Type B pancreatic cell (in vitro differentiated cells): Measurements from ENCODE around the gene EMSY. TPM values are rescaled to one million over a fixed set of nuclear protein-coding genes. Genes with fewer than 3 reads are reported as not detected.

Experiments used
- DNase-seq: peaks from one replicate; pipeline ENCODE4 v3.0.0; 2021; ENCODE audit warnings: mixed read lengths; ENCODE audit not compliant: unreplicated experiment; ENCODE audit errors: extremely low spot score
- H3K27ac Mint-ChIP-seq: 2 replicates; pipeline ENCODE4 v1.8.0; 2021; ENCODE audit warnings: mild to moderate bottlenecking, mixed read lengths
- H3K27me3 Mint-ChIP-seq: 2 replicates; pipeline ENCODE4 v1.8.0; 2021; ENCODE audit warnings: mixed read lengths
- H3K36me3 Mint-ChIP-seq: 2 replicates; pipeline ENCODE4 v1.8.0; 2021; ENCODE audit warnings: mixed read lengths
- H3K4me1 Mint-ChIP-seq: one replicate; pipeline ENCODE4 v1.8.0; 2021; ENCODE audit warnings: mixed read lengths; ENCODE audit not compliant: unreplicated experiment
- H3K4me3 Mint-ChIP-seq: 2 replicates; pipeline ENCODE4 v1.8.0; 2021; ENCODE audit warnings: mild to moderate bottlenecking, mixed read lengths
- H3K9me3 Mint-ChIP-seq: 2 replicates; pipeline ENCODE4 v1.8.0; 2021; ENCODE audit warnings: mixed read lengths
- total RNA-seq: library from RNA; stranded (reverse); gene quantifications from 2 replicates; pipeline ENCODE4 v1.2.1, GENCODE V29; 2021; ENCODE audit warnings: low replicate concordance
- TF ChIP-seq, protein P1 (sequence below): fragments of 200-600 bp; sonication (generic); conservative IDR thresholded peaks from 2 replicates; pipeline ENCODE4 v1.5.0; 2021; ENCODE audit warnings: antibody characterized with exemption, mild to moderate bottlenecking

EMSY gene
- total RNA-seq, 1 donor from 2014 or later = 32.3 TPM

DNA sequence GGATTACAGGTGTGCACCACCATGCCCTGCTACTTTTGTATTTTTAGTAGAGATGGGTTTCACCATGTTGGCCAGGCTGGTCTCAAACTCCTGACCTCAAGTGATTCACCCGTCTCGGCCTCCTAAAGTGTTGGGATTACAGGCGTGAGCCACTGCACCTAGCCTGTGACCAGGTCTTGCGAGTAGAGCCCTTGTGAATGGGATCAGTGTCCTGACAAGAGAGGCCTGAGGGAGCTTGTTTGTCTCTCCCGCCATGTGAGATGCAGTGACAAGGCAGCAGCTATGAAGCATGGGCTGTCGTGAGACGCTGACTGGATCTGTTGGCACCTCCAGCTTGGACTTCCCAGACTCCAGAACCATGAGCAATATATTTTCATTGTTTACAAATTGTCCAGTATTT lies 156.5 kb downstream of the EMSY start:
- Mint-ChIP-seq H3K4me1 (peaks cover 4% of the 10 kb centered on the region), H3K27me3 (no peaks in the 10 kb centered on the region), H3K4me3 (no peak overlapping the region), H3K36me3 (no peaks in the 10 kb centered on the region), H3K9me3 (peaks cover 5% of the 10 kb centered on the region), H3K27ac (no peak overlapping the region)
- TF ChIP-seq, protein P1, sequence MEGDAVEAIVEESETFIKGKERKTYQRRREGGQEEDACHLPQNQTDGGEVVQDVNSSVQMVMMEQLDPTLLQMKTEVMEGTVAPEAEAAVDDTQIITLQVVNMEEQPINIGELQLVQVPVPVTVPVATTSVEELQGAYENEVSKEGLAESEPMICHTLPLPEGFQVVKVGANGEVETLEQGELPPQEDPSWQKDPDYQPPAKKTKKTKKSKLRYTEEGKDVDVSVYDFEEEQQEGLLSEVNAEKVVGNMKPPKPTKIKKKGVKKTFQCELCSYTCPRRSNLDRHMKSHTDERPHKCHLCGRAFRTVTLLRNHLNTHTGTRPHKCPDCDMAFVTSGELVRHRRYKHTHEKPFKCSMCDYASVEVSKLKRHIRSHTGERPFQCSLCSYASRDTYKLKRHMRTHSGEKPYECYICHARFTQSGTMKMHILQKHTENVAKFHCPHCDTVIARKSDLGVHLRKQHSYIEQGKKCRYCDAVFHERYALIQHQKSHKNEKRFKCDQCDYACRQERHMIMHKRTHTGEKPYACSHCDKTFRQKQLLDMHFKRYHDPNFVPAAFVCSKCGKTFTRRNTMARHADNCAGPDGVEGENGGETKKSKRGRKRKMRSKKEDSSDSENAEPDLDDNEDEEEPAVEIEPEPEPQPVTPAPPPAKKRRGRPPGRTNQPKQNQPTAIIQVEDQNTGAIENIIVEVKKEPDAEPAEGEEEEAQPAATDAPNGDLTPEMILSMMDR = no peak
- DNase-seq = no peak

DNA sequence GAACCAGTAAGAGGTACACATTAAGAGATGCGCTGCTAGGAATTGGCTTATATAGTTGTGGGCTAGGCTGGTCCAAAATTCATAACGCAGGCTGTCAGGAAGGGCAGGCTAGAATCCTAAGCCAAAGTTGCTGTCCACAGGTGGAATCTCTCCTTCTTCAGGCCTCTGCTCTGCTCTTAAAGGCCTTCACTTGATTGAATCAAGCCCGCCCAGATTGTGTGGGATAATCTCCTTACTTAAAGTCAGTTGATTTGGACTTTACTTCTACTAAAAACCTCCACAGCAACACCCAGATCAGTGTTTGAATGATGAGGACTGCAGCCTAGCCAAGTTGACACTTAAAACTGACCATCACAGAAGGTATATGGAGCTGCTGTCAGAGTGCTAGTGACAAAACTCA lies 156.9 kb downstream of the EMSY start:
- DNase-seq = no peak

DNA sequence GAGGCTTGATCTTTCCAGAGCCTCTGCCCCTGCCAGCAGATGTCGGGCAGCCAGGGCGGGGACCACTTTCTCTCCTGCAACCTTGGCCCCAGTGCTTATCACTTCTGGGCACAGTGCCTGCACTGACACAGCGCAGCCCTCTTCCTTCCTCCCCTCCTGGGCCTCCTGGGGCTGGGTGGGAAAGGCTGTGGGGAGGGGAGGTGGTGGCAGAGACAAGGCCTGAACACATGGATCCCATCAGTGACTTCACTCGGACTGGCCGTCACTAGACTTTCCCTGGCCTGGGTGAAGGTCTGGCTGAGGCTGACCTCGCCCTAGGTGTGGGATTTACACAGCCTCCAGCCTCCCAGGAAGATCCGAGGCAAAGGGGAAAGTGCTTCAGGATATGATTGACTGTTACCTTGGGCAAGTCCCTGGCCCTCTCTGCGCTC lies 157.6 kb downstream of the EMSY start:
- TF ChIP-seq, protein P1 = no peak
- Mint-ChIP-seq H3K36me3 (peaks cover under 1% of the 10 kb centered on the region), H3K27ac (no peak overlapping the region), H3K27me3 (no peaks in the 10 kb centered on the region), H3K4me1 (peaks cover 8% of the 10 kb centered on the region), H3K4me3 (no peak overlapping the region), H3K9me3 (peaks cover 9% of the 10 kb centered on the region)
- no peak for DNase-seq

More for the DNA sequence above, 156.9 kb downstream of the EMSY start:
- H3K36me3 Mint-ChIP-seq = no peaks in the 10 kb centered on the region
- H3K27ac Mint-ChIP-seq = no peak overlapping the region
- peaks cover 8% of the 10 kb centered on the region for H3K4me1 Mint-ChIP-seq
- H3K4me3 Mint-ChIP-seq = no peak overlapping the region
- H3K9me3 Mint-ChIP-seq = peaks cover 9% of the 10 kb centered on the region
- H3K27me3 Mint-ChIP-seq = no peaks in the 10 kb centered on the region
- TF ChIP-seq, protein P1 = no peak

Other genes starting within 250 kb of the EMSY start
- 18.2 and 25.9 TPM in 2 replicates for gene WNT11, start 238.5 kb upstream of the EMSY start, total RNA-seq
- gene THAP12, start 63.9 kb upstream of the EMSY start, total RNA-seq = 34.8 and 52.8 TPM in 2 replicates
- 3.9 and 9.9 TPM in 2 replicates for gene GVQW3, start 63.7 kb upstream of the EMSY start, total RNA-seq
- gene LRRC32, start 225.7 kb downstream of the EMSY start, total RNA-seq = 4.3 and 5.4 TPM in 2 replicates